Mucosa of rectum (tissue), 2 donors: ENCODE data around the gene TAOK2.
"Not testable (repeated sequence)": the region's sequence is repeated elsewhere in the genome, so short reads cannot be mapped to it uniquely, and the experiment has no call there.

ENCODE experiments used
- H3K27ac ChIP-seq, 2 donors: one replicate each; pipeline ENCODE4 v1.7.0; 2013; ENCODE audit warnings: inconsistent platforms in 2 of 2, low read depth in 2 of 2, low read length in 2 of 2
- H3K27me3 ChIP-seq, 2 donors: one replicate each; pipeline ENCODE4 v1.7.0; 2013; ENCODE audit warnings: low read length in 2 of 2; ENCODE audit not compliant: control insufficient read depth in 2 of 2, insufficient read depth in 2 of 2
- H3K36me3 ChIP-seq, 2 donors: one replicate each; pipeline ENCODE4 v1.7.0; 2013; ENCODE audit warnings: low read length in 2 of 2; ENCODE audit not compliant: control insufficient read depth in 2 of 2, insufficient read depth in 2 of 2
- H3K4me1 ChIP-seq, 2 donors: one replicate each; pipeline ENCODE4 v1.7.0; 2013; ENCODE audit warnings: low read length in 2 of 2, mild to moderate bottlenecking in 1 of 2; ENCODE audit not compliant: control insufficient read depth in 2 of 2, insufficient read depth in 2 of 2
- H3K4me3 ChIP-seq, 2 donors: one replicate each; pipeline ENCODE4 v1.7.0; 2013; ENCODE audit warnings: low read length in 2 of 2
- H3K9ac ChIP-seq, 2 donors: one replicate each; pipeline ENCODE4 v1.7.0; 2013; ENCODE audit warnings: low read length in 2 of 2, low read depth in 1 of 2, mild to moderate bottlenecking in 1 of 2
- H3K9me3 ChIP-seq, 2 donors: one replicate each; pipeline ENCODE4 v1.7.0; 2013; ENCODE audit warnings: low read length in 2 of 2; ENCODE audit not compliant: control insufficient read depth in 2 of 2
- donor health status: healthy.
- donor health status: Normal muscosa, but diverticular disease.

Gene TAOK2

GRCh38 chr16:29973384-29974246 lies at the start of gene TAOK2:
Gene TAOK2 (plus strand): TSS chr16:29973868. CDS start chr16:29977773, 3,905 bp downstream.
- Histone ChIP-seq H3K4me1 (peaks cover 22 to 31% of the 10 kb centered on the region in 2 donors), H3K27me3 (no peaks in the 10 kb centered on the region)

GRCh38 chr16:29925105-29925756 lies 48.4 kb upstream of the TAOK2 start:
- H3K9me3 ChIP-seq, result no peaks in the 10 kb centered on the region
- peak overlapping the region; percentile 47 to 83 for H3K9ac ChIP-seq
- H3K4me3 ChIP-seq, result peak overlapping the region; percentile 91 to 92
- peaks cover 19% of the 10 kb centered on the region in 2 donors for H3K4me1 ChIP-seq
- H3K27me3 ChIP-seq, result no peaks in the 10 kb centered on the region
- H3K27ac ChIP-seq, result no peak overlapping the region
- peaks cover 16 to 21% of the 10 kb centered on the region in 2 donors for H3K36me3 ChIP-seq

More at GRCh38 chr16:29973384-29974246, at the start of gene TAOK2:
- H3K36me3 ChIP-seq, result peaks cover 18 to 23% of the 10 kb centered on the region in 2 donors
- H3K9me3 ChIP-seq, result no peaks in the 10 kb centered on the region
- H3K9ac ChIP-seq, result peak within 1 kb of the TSS; percentile 84 to 91
- H3K4me3 ChIP-seq, result peak within 1 kb of the TSS; percentile 91 to 95
- H3K27ac ChIP-seq, result peak within 1 kb of the TSS; percentile 89 to 92

GRCh38 chr16:29925781-29926710 lies 47.6 kb upstream of the TAOK2 start, which contains the start of gene KCTD13:
Gene KCTD13 (minus strand): TSS chr16:29926226. CDS start chr16:29926033, 193 bp downstream.
- peaks cover 10 to 13% of the 10 kb centered on the region in 2 donors for H3K36me3 ChIP-seq
- no peaks in the 10 kb centered on the region for H3K27me3 ChIP-seq
- no peaks in the 10 kb centered on the region for H3K9me3 ChIP-seq

GRCh38 chr16:29926711-29927052 lies 47.0 kb upstream of the TAOK2 start:
- Histone ChIP-seq H3K4me1 (peaks cover 19% of the 10 kb centered on the region in 2 donors), H3K9me3 (no peaks in the 10 kb centered on the region), H3K27ac (peak overlapping the region; percentile 92 to 94), H3K27me3 (no peaks in the 10 kb centered on the region), H3K9ac (peak overlapping the region; percentile 83 to 91), H3K36me3 (peaks cover 5 to 10% of the 10 kb centered on the region in 2 donors), H3K4me3 (peak overlapping the region; percentile 91 to 92)

More at GRCh38 chr16:29925781-29926710, 47.6 kb upstream of the TAOK2 start, which contains the start of gene KCTD13:
- Histone ChIP-seq H3K9ac (peak within 1 kb of the TSS; percentile 83 to 91), H3K4me1 (peaks cover 19% of the 10 kb centered on the region in 2 donors), H3K27ac (peak within 1 kb of the TSS; percentile 92 to 94), H3K4me3 (peak within 1 kb of the TSS; percentile 91 to 92)

- Histone ChIP-seq H3K4me1 (peaks cover 19% of the 10 kb centered on the region in 2 donors), H3K9ac (peak overlapping the region; percentile 83 to 91), H3K4me3 (peak overlapping the region; percentile 91 to 92), H3K27ac (peak overlapping the region; percentile 92 to 94), H3K27me3 (no peaks in the 10 kb centered on the region), H3K9me3 (no peaks in the 10 kb centered on the region), H3K36me3 (peaks cover 5 to 9% of the 10 kb centered on the region in 2 donors)
Measured at GRCh38 chr16:29927070-29927905, 46.4 kb upstream of the TAOK2 start.

- not testable (repeated sequence) for H3K9ac ChIP-seq, H3K9me3 ChIP-seq, H3K4me1 ChIP-seq, H3K27ac ChIP-seq, H3K36me3 ChIP-seq, H3K27me3 ChIP-seq, H3K4me3 ChIP-seq
Measured at GRCh38 chr16:29931750-29932149, 41.9 kb upstream of the TAOK2 start.

GRCh38 chr16:29940656-29941055 lies 33.0 kb upstream of the TAOK2 start:
- H3K4me3 ChIP-seq, result no peak overlapping the region
- no peaks in the 10 kb centered on the region for H3K9me3 ChIP-seq
- no peak overlapping the region for H3K9ac ChIP-seq
- peaks cover 15 to 21% of the 10 kb centered on the region in 2 donors for H3K4me1 ChIP-seq
- no peaks in the 10 kb centered on the region for H3K36me3 ChIP-seq
- H3K27me3 ChIP-seq, result no peaks in the 10 kb centered on the region
- no peak overlapping the region for H3K27ac ChIP-seq

- Histone ChIP-seq H3K4me3 (peak overlapping the region; percentile 27 to 57), H3K36me3 (no peaks in the 10 kb centered on the region), H3K4me1 (peaks cover 15 to 21% of the 10 kb centered on the region in 2 donors), H3K9ac (peak overlapping the region; percentile 25 to 52), H3K27me3 (no peaks in the 10 kb centered on the region), H3K9me3 (no peaks in the 10 kb centered on the region), H3K27ac (peak overlapping the region; percentile 84 to 89)
Measured at GRCh38 chr16:29943846-29944799, 29.5 kb upstream of the TAOK2 start.
